ENCODE data around the gene DBR1. TPM values are rescaled to one million over a fixed set of nuclear protein-coding genes. Genes with fewer than 3 reads are reported as not detected.

The DBR1 gene
- total RNA-seq, 3 donors from 2014 or later (not counting 1 experiment from before 2014, with no cell fraction given): 17.0 to 18.4 (median 17.5) TPM

DNA sequence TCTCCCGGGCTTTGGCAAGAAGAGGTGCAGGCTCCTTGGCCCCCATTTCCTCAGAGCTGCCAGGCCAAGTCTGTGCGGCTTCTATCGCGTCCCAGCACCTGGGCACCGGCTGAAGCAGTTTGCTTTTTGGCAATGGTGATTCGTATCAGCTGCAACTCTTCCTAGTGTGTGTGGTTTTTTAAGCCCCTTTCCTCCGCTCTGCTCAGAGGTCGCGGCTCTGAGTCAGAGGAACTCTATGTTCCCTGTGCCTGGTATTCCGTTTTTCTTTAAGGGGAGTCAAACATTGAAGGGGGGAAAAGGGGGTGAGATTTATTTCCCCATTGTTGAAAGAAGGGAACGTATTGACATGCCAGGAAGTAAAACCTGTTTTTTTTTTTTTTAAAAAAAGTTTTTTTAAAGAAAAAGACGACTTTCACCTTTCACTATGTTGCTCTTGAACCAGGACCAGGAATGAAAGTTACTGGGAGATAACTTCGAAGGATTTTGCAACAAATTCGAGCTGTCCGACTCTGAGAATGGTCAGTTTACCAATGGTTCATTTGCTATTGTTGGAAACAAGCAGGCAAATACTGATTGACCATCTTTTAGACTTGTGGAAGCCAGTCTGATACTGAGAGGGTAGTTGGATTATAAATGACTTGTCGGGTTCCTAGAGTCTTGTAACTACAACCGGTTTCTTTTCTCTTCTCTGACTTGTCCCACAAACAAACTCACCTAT, 13.5 kb upstream of the DBR1 start:
- Histone ChIP-seq H3K27me3 (ENCODE audit: control insufficient read depth, insufficient read depth, low read length) (no peaks in the 10 kb centered on the region), H3K36me3 (ENCODE audit: control insufficient read depth, insufficient read depth, low read length) (no peaks in the 10 kb centered on the region), H3K4me3 (ENCODE audit: low read length) (peak overlapping the region; percentile 87), H3K9me3 (ENCODE audit: control insufficient read depth, insufficient read depth, low read length) (no peaks in the 10 kb centered on the region), H3K4me1 (ENCODE audit: control insufficient read depth, insufficient read depth, low read length) (peaks cover 3% of the 10 kb centered on the region), H3K27ac (ENCODE audit: low read length) (peak overlapping the region; percentile 88)
- Mint-ChIP-seq H3K27me3 (ENCODE audit: low read depth in 2 of 2) (peaks cover 10 to 26% of the 10 kb centered on the region in 2 donors), H3K36me3 (no peaks in the 10 kb centered on the region), H3K9me3 (no peaks in the 10 kb centered on the region), H3K4me3 (peak overlapping the region; percentile 95), H3K27ac (peak overlapping the region; percentile 89 to 93), H3K4me1 (peaks cover 43 to 46% of the 10 kb centered on the region in 2 donors)
- 9% methylated on average over 16 of the region's 17 CpGs for WGBS (ENCODE audit: insufficient coverage)
- DNase-seq (peak in 1 of 2 donors; percentile 56), ATAC-seq (peak in 2 of 3 donors; percentile 3 to 25)
- intact Hi-C loops (cut with micrococcal nuclease): loop anchor here (10.0 kb wide), 1 partner anchor 137 kb away; the partner anchor contains the start of gene NME9
- TF ChIP-seq CTCF (IDR thresholded peaks at IDR 0.05): no peak

DNA sequence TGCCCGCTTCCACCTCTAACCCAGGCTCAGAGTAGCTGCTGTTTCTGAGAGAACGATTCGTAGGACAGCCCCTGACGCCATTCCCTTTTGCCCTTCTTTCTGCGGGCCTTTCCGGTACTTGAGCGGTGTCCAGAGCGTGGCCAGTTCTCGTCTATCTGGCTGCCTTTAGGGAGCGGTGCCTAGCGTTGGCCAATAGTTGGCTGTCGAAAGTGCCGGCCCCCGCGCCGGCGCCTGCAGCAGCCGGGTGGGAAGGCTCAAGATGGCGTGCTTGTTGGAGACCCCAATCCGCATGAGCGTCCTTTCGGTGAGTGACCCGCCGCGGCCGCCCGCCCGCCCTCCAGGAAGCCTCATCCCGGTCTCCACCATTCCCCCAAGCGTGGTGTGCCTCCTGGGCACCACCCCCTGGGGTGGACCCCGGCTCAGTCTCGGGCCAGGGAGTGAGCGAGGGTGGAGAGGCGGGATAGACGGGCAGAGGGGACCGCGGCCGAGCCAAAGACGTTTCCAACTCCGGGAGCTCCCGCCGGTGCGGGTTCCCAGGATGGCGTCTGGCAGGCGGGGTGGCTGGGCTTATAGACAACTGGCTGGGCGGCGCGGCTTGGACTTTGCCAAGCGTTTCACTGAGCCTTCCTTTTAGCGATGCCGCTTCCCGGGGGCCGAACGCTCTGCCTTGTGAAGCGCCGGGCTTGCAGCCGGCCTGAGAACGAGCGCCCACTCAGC, 12.7 kb upstream of the DBR1 start, which contains the start of gene ARMC8:
ARMC8 (plus strand) TSS at position 6 of the 717 bp plus-strand sequence; CDS start at position 260, 254 bp downstream.
- intact Hi-C loops (cut with micrococcal nuclease): loop anchor here (1.0 to 10.0 kb wide), 2 partner anchors 13 to 137 kb away; partner anchors contain the start of genes DBR1 and NME9
- Mint-ChIP-seq H3K9me3 (no peaks in the 10 kb centered on the region), H3K27ac (peak within 1 kb of the TSS; percentile 89 to 93), H3K36me3 (no peaks in the 10 kb centered on the region), H3K4me1 (peaks cover 43 to 46% of the 10 kb centered on the region in 2 donors), H3K4me3 (peak within 1 kb of the TSS; percentile 95), H3K27me3 (ENCODE audit: low read depth in 2 of 2) (peaks cover 10 to 33% of the 10 kb centered on the region in 2 donors)
- no peak for DNase-seq
- Histone ChIP-seq H3K9me3 (ENCODE audit: control insufficient read depth, insufficient read depth, low read length) (no peaks in the 10 kb centered on the region), H3K27ac (ENCODE audit: low read length) (peak within 1 kb of the TSS; percentile 88), H3K36me3 (ENCODE audit: control insufficient read depth, insufficient read depth, low read length) (no peaks in the 10 kb centered on the region), H3K27me3 (ENCODE audit: control insufficient read depth, insufficient read depth, low read length) (no peaks in the 10 kb centered on the region), H3K4me1 (ENCODE audit: control insufficient read depth, insufficient read depth, low read length) (peaks cover 3% of the 10 kb centered on the region), H3K4me3 (ENCODE audit: low read length) (peak within 1 kb of the TSS; percentile 87)
- 0% methylated on average over 59 of the region's 59 CpGs for WGBS (ENCODE audit: insufficient coverage)
- TF ChIP-seq CTCF (IDR thresholded peaks at IDR 0.05): no peak
- peak; percentile 59 to 69 (median 67) for ATAC-seq

DNA sequence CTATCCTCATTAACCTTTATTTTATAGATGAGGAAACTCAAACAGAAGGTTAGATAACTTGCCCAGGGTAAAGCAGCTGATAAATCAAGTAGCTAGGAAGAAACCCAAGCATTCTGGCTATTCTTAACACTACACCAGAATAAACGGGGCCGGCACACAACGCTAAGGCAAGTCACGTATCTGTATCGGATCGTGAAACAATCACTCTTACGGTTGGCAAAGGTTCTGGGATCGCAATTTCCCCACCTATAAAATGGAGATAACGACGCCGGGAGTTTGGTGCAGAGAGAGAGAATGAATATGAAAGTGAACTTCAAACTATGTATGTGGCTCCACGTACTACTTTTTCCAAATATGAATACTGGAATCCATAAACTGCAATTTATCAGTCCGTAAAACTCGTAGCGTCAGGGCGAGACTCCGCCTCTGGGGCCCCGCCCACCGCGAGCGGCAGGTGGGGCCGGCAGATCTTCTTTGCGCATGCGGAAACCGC, 12.1 kb upstream of the DBR1 start:
- Histone ChIP-seq H3K4me1 (ENCODE audit: control insufficient read depth, insufficient read depth, low read length) (peaks cover 3% of the 10 kb centered on the region), H3K9me3 (ENCODE audit: control insufficient read depth, insufficient read depth, low read length) (no peaks in the 10 kb centered on the region), H3K4me3 (ENCODE audit: low read length) (peak overlapping the region; percentile 87), H3K27ac (ENCODE audit: low read length) (peak overlapping the region; percentile 88), H3K27me3 (ENCODE audit: control insufficient read depth, insufficient read depth, low read length) (no peaks in the 10 kb centered on the region), H3K36me3 (ENCODE audit: control insufficient read depth, insufficient read depth, low read length) (no peaks in the 10 kb centered on the region)
- no peak for TF ChIP-seq CTCF (IDR thresholded peaks at IDR 0.05)
- no peaks in the 10 kb centered on the region for H3K36me3 Mint-ChIP-seq
- peak; percentile 92 to 96 (median 93) for ATAC-seq
- peaks cover 10 to 33% of the 10 kb centered on the region in 2 donors for H3K27me3 Mint-ChIP-seq (ENCODE audit: low read depth in 2 of 2)
- intact Hi-C loops (cut with micrococcal nuclease): loop anchor here (1.0 to 10.0 kb wide), 2 partner anchors 13 to 138 kb away; partner anchors contain the start of genes DBR1 and NME9
- DNase-seq: peak; percentile 83 to 96
- peaks cover 42 to 46% of the 10 kb centered on the region in 2 donors for H3K4me1 Mint-ChIP-seq
- H3K27ac Mint-ChIP-seq: peak overlapping the region; percentile 89 to 93
- no peaks in the 10 kb centered on the region for H3K9me3 Mint-ChIP-seq
- peak overlapping the region; percentile 95 for H3K4me3 Mint-ChIP-seq
- 0% methylated on average over 25 of the region's 25 CpGs for WGBS (ENCODE audit: insufficient coverage)
